Measurements from ENCODE around the gene DIAPH3.
"Not testable (repeated sequence)": the region's sequence is repeated elsewhere in the genome, so short reads cannot be mapped to it uniquely, and the experiment has no call there.

Gene DIAPH3

GRCh38 chr13:60095300-60095699 lies 68.4 kb downstream of the DIAPH3 start:
- H3K9me3 Mint-ChIP-seq: no peaks in the 10 kb centered on the region

GRCh38 chr13:60094385-60095088 lies 69.2 kb downstream of the DIAPH3 start:
- intact Hi-C loops (cut with micrococcal nuclease): no loop called here
- Mint-ChIP-seq H3K27me3 (no peaks in the 10 kb centered on the region), H3K4me3 (no peak overlapping the region), H3K36me3 (ENCODE audit: low read depth) (peaks cover 4% of the 10 kb centered on the region), H3K4me1 (ENCODE audit: low read depth) (no peaks in the 10 kb centered on the region), H3K27ac (no peak overlapping the region), H3K9me3 (no peaks in the 10 kb centered on the region)

More at GRCh38 chr13:60095300-60095699, 68.4 kb downstream of the DIAPH3 start:
- intact Hi-C loops (cut with micrococcal nuclease): no loop called here
- Mint-ChIP-seq H3K27ac (no peak overlapping the region), H3K27me3 (no peaks in the 10 kb centered on the region), H3K36me3 (ENCODE audit: low read depth) (peaks cover 4% of the 10 kb centered on the region), H3K4me3 (no peak overlapping the region), H3K4me1 (ENCODE audit: low read depth) (no peaks in the 10 kb centered on the region)

GRCh38 chr13:60093425-60094019 lies 70.2 kb downstream of the DIAPH3 start:
- no peaks in the 10 kb centered on the region for H3K4me1 Mint-ChIP-seq (ENCODE audit: low read depth)
- peaks cover 4% of the 10 kb centered on the region for H3K36me3 Mint-ChIP-seq (ENCODE audit: low read depth)
- H3K4me3 Mint-ChIP-seq: no peak overlapping the region
- H3K27me3 Mint-ChIP-seq: no peaks in the 10 kb centered on the region
- no peaks in the 10 kb centered on the region for H3K9me3 Mint-ChIP-seq
- intact Hi-C loops (cut with micrococcal nuclease): no loop called here
- H3K27ac Mint-ChIP-seq: no peak overlapping the region

- H3K27ac Mint-ChIP-seq: no peak overlapping the region
- no peaks in the 10 kb centered on the region for H3K9me3 Mint-ChIP-seq
- intact Hi-C loops (cut with micrococcal nuclease): no loop called here
- H3K36me3 Mint-ChIP-seq (ENCODE audit: low read depth): no peaks in the 10 kb centered on the region
- no peaks in the 10 kb centered on the region for H3K4me1 Mint-ChIP-seq (ENCODE audit: low read depth)
- H3K27me3 Mint-ChIP-seq: no peaks in the 10 kb centered on the region
- H3K4me3 Mint-ChIP-seq: no peak overlapping the region
Observed at GRCh38 chr13:60091573-60091972, 72.2 kb downstream of the DIAPH3 start.

- no peak overlapping the region for H3K4me3 Mint-ChIP-seq
- no peak overlapping the region for H3K27ac Mint-ChIP-seq
- H3K27me3 Mint-ChIP-seq: no peaks in the 10 kb centered on the region
- H3K9me3 Mint-ChIP-seq: no peaks in the 10 kb centered on the region
- intact Hi-C loops (cut with micrococcal nuclease): no loop called here
- no peaks in the 10 kb centered on the region for H3K4me1 Mint-ChIP-seq (ENCODE audit: low read depth)
- no peaks in the 10 kb centered on the region for H3K36me3 Mint-ChIP-seq (ENCODE audit: low read depth)
Observed at GRCh38 chr13:60090574-60090973, 73.2 kb downstream of the DIAPH3 start.

GRCh38 chr13:60083780-60084179 lies 79.9 kb downstream of the DIAPH3 start:
- intact Hi-C loops (cut with micrococcal nuclease); H3K4me1 Mint-ChIP-seq (ENCODE audit: low read depth); H3K27me3 Mint-ChIP-seq; H3K36me3 Mint-ChIP-seq (ENCODE audit: low read depth); H3K27ac Mint-ChIP-seq; H3K9me3 Mint-ChIP-seq; H3K4me3 Mint-ChIP-seq: not testable (repeated sequence)

GRCh38 chr13:60080850-60081249 lies 82.9 kb downstream of the DIAPH3 start:
- intact Hi-C loops (cut with micrococcal nuclease): no loop called here
- Mint-ChIP-seq H3K9me3 (peaks cover 8% of the 10 kb centered on the region), H3K4me1 (ENCODE audit: low read depth) (no peaks in the 10 kb centered on the region), H3K4me3 (no peak overlapping the region), H3K36me3 (ENCODE audit: low read depth) (no peaks in the 10 kb centered on the region), H3K27ac (no peak overlapping the region), H3K27me3 (no peaks in the 10 kb centered on the region)

- H3K36me3 Mint-ChIP-seq (ENCODE audit: low read depth): no peaks in the 10 kb centered on the region
- intact Hi-C loops (cut with micrococcal nuclease): no loop called here
- H3K27ac Mint-ChIP-seq: no peak overlapping the region
- H3K9me3 Mint-ChIP-seq: no peaks in the 10 kb centered on the region
- H3K4me1 Mint-ChIP-seq (ENCODE audit: low read depth): no peaks in the 10 kb centered on the region
- H3K27me3 Mint-ChIP-seq: no peaks in the 10 kb centered on the region
- H3K4me3 Mint-ChIP-seq: no peak overlapping the region
Observed at GRCh38 chr13:60078226-60078625, 85.5 kb downstream of the DIAPH3 start.

- no peak overlapping the region for H3K27ac Mint-ChIP-seq
- intact Hi-C loops (cut with micrococcal nuclease): no loop called here
Observed at GRCh38 chr13:60075850-60076249, 87.9 kb downstream of the DIAPH3 start.

GRCh38 chr13:60074397-60074796 lies 89.3 kb downstream of the DIAPH3 start:
- intact Hi-C loops (cut with micrococcal nuclease): no loop called here

More at GRCh38 chr13:60075850-60076249, 87.9 kb downstream of the DIAPH3 start:
- Mint-ChIP-seq H3K27me3 (no peaks in the 10 kb centered on the region), H3K9me3 (peaks cover 17% of the 10 kb centered on the region), H3K4me3 (no peak overlapping the region), H3K36me3 (ENCODE audit: low read depth) (no peaks in the 10 kb centered on the region), H3K4me1 (ENCODE audit: low read depth) (no peaks in the 10 kb centered on the region)

GRCh38 chr13:60066226-60066625 lies 97.5 kb downstream of the DIAPH3 start:
- Mint-ChIP-seq H3K27me3 (no peaks in the 10 kb centered on the region), H3K4me3 (no peak overlapping the region), H3K9me3 (peaks cover 5% of the 10 kb centered on the region), H3K27ac (no peak overlapping the region), H3K36me3 (ENCODE audit: low read depth) (no peaks in the 10 kb centered on the region), H3K4me1 (ENCODE audit: low read depth) (peaks cover 5% of the 10 kb centered on the region)
- intact Hi-C loops (cut with micrococcal nuclease): no loop called here

More at GRCh38 chr13:60074397-60074796, 89.3 kb downstream of the DIAPH3 start:
- Mint-ChIP-seq H3K27ac (no peak overlapping the region), H3K4me3 (no peak overlapping the region), H3K27me3 (no peaks in the 10 kb centered on the region), H3K9me3 (peaks cover 18% of the 10 kb centered on the region), H3K36me3 (ENCODE audit: low read depth) (no peaks in the 10 kb centered on the region), H3K4me1 (ENCODE audit: low read depth) (no peaks in the 10 kb centered on the region)

- H3K27ac Mint-ChIP-seq: no peak overlapping the region
- no peaks in the 10 kb centered on the region for H3K27me3 Mint-ChIP-seq
- H3K36me3 Mint-ChIP-seq (ENCODE audit: low read depth): no peaks in the 10 kb centered on the region
- no peak overlapping the region for H3K4me3 Mint-ChIP-seq
- intact Hi-C loops (cut with micrococcal nuclease): no loop called here
- H3K4me1 Mint-ChIP-seq (ENCODE audit: low read depth): peaks cover 5% of the 10 kb centered on the region
- H3K9me3 Mint-ChIP-seq: no peaks in the 10 kb centered on the region
Observed at GRCh38 chr13:60062502-60062901, 101.2 kb downstream of the DIAPH3 start.

GRCh38 chr13:60061737-60062136 lies 102.0 kb downstream of the DIAPH3 start:
- no peaks in the 10 kb centered on the region for H3K36me3 Mint-ChIP-seq (ENCODE audit: low read depth)
- H3K27me3 Mint-ChIP-seq: no peaks in the 10 kb centered on the region
- intact Hi-C loops (cut with micrococcal nuclease): no loop called here
- no peak overlapping the region for H3K4me3 Mint-ChIP-seq
- H3K27ac Mint-ChIP-seq: no peak overlapping the region
- H3K9me3 Mint-ChIP-seq: no peaks in the 10 kb centered on the region
- H3K4me1 Mint-ChIP-seq (ENCODE audit: low read depth): peaks cover 5% of the 10 kb centered on the region

- H3K9me3 Mint-ChIP-seq: no peaks in the 10 kb centered on the region
- H3K27ac Mint-ChIP-seq: no peak overlapping the region
- intact Hi-C loops (cut with micrococcal nuclease): no loop called here
- no peaks in the 10 kb centered on the region for H3K27me3 Mint-ChIP-seq
- no peaks in the 10 kb centered on the region for H3K36me3 Mint-ChIP-seq (ENCODE audit: low read depth)
- peaks cover 5% of the 10 kb centered on the region for H3K4me1 Mint-ChIP-seq (ENCODE audit: low read depth)
- H3K4me3 Mint-ChIP-seq: no peak overlapping the region
Observed at GRCh38 chr13:60051754-60052285, 111.9 kb downstream of the DIAPH3 start.

Data from dendritic cell treated with granulocyte-macrophage colony-stimulating factor and Interleukin-4, amounts not matched to agents 40 ng/mL and 50 ng/mL, for 4 days (primary cell).